ENCODE measurements around the gene BHMT.
A peak's percentile ranks its signal among the peaks of the same experiment; 100 is the strongest.

BHMT gene

DNA sequence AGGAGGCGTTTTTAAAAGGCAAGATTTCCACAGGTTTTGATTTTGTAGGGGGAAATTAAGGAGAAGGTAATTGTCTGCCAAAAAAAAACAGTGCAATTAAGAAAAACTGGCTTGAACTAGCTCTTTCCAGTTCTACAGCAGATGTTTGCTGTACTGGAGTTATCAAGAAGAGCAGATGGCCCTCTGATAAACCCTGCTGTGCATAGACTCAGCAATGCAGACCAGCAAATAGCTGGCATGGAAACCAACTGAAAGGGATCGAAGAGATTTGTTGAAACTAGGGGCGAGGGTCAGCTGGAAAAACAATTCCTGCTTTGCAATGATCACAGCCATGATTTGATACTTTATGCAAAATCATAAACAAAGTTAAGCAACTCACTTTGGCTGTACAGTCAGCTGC, 17.8 kb upstream of the BHMT start:
- in situ Hi-C loops (cut with MboI; ENCODE audit: low sequenced_read_pairs), result no loop called here
- no peak for DNase-seq (ENCODE audit: low spot score in 2 of 2)
- Histone ChIP-seq H3K36me3 (replicated peaks) (no peaks in the 10 kb centered on the region), H3K9me3 (no peaks in the 10 kb centered on the region), H3K27me3 (ENCODE audit: low read depth) (no peaks in the 10 kb centered on the region), H3K4me3 (no peak overlapping the region), H3K4me1 (no peaks in the 10 kb centered on the region)

DNA sequence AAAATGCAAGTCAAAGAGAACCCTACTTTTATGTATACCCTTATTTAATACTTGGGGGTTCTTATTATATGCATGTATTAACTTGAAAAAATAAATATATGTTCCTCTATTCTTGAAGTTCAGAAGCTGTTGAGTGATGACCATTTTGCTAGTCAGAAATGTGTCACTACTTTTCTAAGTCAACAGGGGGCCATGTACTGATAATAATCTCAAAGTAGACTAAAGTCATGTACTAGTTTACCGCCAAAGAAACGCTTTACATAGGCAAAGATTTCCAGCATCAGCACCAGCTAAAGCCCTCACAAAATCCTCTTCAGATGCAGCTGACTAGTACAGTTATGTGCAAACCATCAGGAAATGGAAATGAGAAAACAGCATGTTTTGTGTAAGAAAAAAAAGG, 5.7 kb upstream of the BHMT start:
- H3K36me3 ChIP-seq (replicated peaks), result no peaks in the 10 kb centered on the region
- DNase-seq (ENCODE audit: low spot score in 2 of 2), result no peak
- in situ Hi-C loops (cut with MboI; ENCODE audit: low sequenced_read_pairs), result no loop called here

DNA sequence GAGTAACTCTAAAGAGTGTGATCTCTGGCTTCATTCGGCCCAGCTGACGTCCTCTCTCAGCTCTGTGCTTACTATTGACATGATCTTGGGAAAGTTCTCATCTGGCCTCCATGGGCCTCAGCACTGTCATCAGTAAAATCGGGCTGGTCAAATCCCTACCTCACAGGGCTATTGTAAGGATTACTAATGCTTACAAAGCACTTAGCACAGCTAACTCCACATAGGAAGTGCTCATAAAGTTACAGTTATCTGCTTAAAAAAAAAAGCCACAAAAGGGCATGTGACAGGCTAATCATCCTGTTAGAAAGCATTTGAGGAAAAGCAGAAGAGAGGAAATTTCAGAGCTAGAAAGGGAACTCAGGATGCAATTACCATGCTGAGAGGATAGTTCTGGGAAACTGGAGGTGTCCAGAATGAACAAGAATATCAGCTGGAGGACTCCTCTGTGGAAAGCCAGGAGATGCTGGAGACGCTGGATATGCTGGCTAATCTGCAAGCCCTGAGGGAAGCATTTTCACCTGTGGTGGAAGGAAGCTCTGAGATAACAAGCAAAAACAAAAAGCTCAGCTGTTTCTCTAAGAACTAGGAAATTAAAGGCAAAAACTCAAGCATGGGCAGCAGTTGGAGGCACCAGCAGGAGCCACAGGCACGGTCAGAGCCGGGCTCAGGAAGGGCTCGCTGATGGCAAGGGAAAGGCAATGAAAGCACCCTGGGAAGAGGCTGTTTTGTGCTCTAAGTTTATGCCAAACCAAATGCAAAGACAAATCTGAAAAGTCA, 4.4 kb upstream of the BHMT start:
- no peaks in the 10 kb centered on the region for H3K4me1 ChIP-seq
- H3K27me3 ChIP-seq (ENCODE audit: low read depth), result no peaks in the 10 kb centered on the region; the same call in 1 of the 2 replicates
- no peak for DNase-seq (ENCODE audit: low spot score in 2 of 2)
- H3K9me3 ChIP-seq, result no peaks in the 10 kb centered on the region
- in situ Hi-C loops (cut with MboI; ENCODE audit: low sequenced_read_pairs), result no loop called here
- no peak overlapping the region for H3K4me3 ChIP-seq
- no peaks in the 10 kb centered on the region for H3K36me3 ChIP-seq (replicated peaks)

More for the DNA sequence above, 5.7 kb upstream of the BHMT start:
- Histone ChIP-seq H3K4me1 (no peaks in the 10 kb centered on the region), H3K4me3 (no peak overlapping the region), H3K27me3 (ENCODE audit: low read depth) (no peaks in the 10 kb centered on the region; the same call in 1 of the 2 replicates), H3K9me3 (no peaks in the 10 kb centered on the region)

DNA sequence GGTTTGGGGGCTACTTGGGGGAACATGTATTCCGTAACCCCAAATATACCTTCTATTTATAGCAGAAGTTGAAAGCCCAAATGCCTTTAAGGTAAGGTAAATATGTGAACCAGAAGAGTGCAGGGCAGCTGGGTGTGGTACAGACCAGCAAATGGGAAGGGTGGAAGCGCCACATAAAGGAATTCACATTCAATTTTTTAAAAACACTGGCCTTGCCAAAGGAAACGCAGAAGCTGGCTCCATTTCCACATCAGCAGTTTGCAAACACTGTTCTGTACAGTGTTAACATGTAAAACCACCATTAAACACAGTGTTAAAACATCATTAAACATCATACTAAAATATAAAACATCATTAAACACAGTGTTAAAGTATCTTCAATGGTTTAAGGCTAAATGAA, 3.5 kb upstream of the BHMT start:
- in situ Hi-C loops (cut with MboI; ENCODE audit: low sequenced_read_pairs), result no loop called here
- Histone ChIP-seq H3K36me3 (replicated peaks) (no peaks in the 10 kb centered on the region), H3K27me3 (ENCODE audit: low read depth) (no peaks in the 10 kb centered on the region; the same call in 1 of the 2 replicates), H3K9me3 (no peaks in the 10 kb centered on the region), H3K4me3 (no peak overlapping the region), H3K4me1 (no peaks in the 10 kb centered on the region)
- DNase-seq (ENCODE audit: low spot score in 2 of 2), result no peak

DNA sequence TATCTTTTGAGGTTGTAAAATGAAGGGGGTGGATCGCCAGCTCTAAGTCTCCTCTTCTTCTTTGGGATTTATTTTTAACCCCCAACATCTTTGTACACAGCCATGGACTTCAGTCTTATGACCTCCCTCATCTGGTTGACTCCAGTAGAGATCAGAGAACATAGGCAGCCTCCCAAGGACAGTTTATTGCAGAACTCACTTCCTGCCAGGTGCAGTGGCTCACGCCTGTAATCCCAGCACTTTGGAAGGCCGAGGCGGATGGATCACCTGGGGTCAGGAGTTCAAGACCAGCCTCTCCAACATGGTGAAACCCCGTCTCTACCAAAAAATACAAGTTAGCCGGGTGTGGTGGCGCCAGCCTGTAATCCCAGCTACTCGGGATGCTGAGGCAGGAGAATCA, 2.8 kb upstream of the BHMT start:
- Histone ChIP-seq H3K4me3 (no peak overlapping the region), H3K27me3 (ENCODE audit: low read depth) (no peaks in the 10 kb centered on the region; the same call in 1 of the 2 replicates), H3K36me3 (replicated peaks) (no peaks in the 10 kb centered on the region), H3K9me3 (no peaks in the 10 kb centered on the region), H3K4me1 (no peaks in the 10 kb centered on the region)
- no peak for DNase-seq (ENCODE audit: low spot score in 2 of 2)
- in situ Hi-C loops (cut with MboI; ENCODE audit: low sequenced_read_pairs), result no loop called here

DNA sequence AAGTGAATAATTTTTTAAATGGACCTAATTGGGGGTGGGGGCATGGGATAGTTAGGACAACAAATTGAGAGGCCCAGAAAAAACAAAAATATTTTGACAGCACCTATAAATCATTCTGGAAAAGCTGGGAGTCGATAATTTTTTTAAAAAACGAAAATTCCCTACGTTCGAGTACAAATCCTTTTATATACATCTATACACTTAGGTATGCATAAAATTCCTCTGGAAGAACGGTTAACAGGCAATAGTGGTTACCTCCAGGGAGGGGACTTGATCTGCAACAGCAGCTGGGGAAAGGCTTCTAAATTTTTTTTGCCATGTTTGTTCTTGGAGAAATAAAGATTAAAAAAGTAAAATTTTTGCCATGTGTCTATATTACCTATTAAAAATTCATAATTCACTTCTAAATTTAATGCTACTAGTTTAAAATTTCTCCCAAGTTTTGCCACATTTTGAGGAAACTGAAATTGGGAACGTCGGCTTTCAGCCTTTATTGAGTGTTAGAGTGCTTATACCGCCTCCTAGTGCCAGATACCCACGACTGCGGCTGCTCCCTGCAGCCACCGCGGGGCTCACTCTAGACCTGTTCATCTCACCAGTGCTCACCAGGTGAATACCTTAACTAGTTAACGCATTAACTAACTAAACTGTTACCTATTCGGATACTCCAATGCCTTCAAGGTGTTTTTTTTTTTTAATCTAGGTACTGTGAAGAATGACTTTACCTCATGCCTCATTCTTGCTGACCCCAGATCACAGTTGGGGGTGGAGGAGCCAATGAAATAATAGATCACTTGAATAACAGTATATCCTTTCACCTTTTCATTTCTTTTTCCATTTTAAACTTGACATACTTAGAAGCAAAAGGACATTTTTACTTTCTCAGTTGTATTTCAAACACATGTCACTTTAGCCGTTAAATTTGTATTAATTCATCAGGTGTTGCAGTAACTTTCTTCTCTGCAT, 1.8 kb upstream of the BHMT start:
- in situ Hi-C loops (cut with MboI; ENCODE audit: low sequenced_read_pairs), result no loop called here
- H3K27me3 ChIP-seq (ENCODE audit: low read depth), result no peaks in the 10 kb centered on the region; the same call in 1 of the 2 replicates
- DNase-seq (ENCODE audit: low spot score in 2 of 2), result peak in 1 of 2 experiments; percentile 20
- H3K9me3 ChIP-seq, result no peaks in the 10 kb centered on the region
- H3K36me3 ChIP-seq (replicated peaks), result no peaks in the 10 kb centered on the region
- no peak overlapping the region for H3K4me3 ChIP-seq
- no peaks in the 10 kb centered on the region for H3K4me1 ChIP-seq

DNA sequence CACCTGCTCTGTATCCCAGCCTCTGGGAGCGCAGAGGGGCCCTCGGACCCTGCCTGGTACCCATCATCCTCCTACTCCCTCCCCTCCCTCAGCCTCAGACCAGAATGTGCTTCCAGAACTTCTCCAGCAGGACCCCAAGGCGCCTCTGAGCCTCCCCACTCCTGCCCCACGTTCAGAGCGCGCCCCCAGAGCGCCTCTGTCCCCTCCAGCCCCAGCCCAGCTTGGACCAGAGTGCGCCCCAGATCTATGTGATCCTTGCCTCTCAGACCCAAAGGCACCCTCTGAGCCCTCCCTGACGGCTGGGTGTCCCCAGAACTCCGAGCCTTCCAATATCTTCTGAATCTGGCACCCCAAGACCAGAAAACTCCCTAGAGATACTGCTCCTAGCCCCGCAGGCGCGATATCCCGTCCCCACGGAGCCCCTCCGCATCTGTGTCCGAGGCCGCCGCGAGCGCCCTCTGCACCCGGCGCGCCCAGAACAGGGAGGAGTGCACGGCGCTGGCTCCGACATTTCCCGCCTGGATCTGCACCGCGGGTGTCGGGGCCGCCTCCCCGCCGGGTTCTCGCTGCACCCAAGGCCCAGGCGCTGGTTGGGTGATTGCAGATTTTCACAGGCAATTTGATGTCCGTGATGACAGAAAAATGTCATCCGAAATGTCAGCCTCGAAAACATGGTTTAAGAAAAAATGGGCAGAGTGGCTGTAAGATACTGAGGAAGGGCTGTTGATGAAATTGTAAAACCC, 522 bp downstream of the BHMT start:
- Histone ChIP-seq H3K4me3 (no peak overlapping the region), H3K36me3 (replicated peaks) (no peaks in the 10 kb centered on the region), H3K4me1 (no peaks in the 10 kb centered on the region; the same call in 1 of the 2 replicates), H3K27me3 (ENCODE audit: low read depth) (no peaks in the 10 kb centered on the region; the same call in 1 of the 2 replicates), H3K9me3 (no peaks in the 10 kb centered on the region)
- peak in 1 of 2 experiments; percentile 21 for DNase-seq (ENCODE audit: low spot score in 2 of 2)
- in situ Hi-C loops (cut with MboI; ENCODE audit: low sequenced_read_pairs), result no loop called here

DNA sequence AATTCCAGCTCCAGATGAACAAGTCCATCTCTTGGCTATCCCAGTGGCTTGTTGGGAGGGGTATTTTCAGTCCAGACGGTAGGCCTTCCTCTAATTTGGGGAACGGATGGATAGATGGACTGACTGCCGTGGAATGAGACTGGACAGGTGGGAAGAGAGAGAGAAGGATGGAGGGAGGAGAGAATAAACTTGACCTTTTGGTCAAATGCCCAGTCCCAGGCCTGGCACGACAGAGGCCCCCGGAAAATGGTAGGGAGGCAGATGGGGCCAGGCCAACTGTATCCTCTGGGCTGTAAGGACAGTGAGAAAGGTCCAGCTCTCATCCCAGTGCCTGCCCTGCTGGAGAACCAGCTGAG, 1.1 kb downstream of the BHMT start:
- in situ Hi-C loops (cut with MboI; ENCODE audit: low sequenced_read_pairs), result no loop called here
- no peak overlapping the region for H3K4me3 ChIP-seq
- H3K27me3 ChIP-seq (ENCODE audit: low read depth), result no peaks in the 10 kb centered on the region; the same call in 1 of the 2 replicates
- H3K9me3 ChIP-seq, result no peaks in the 10 kb centered on the region
- DNase-seq (ENCODE audit: low spot score in 2 of 2), result no peak
- H3K4me1 ChIP-seq, result no peaks in the 10 kb centered on the region; the same call in 1 of the 2 replicates
- H3K36me3 ChIP-seq (replicated peaks), result no peaks in the 10 kb centered on the region

DNA sequence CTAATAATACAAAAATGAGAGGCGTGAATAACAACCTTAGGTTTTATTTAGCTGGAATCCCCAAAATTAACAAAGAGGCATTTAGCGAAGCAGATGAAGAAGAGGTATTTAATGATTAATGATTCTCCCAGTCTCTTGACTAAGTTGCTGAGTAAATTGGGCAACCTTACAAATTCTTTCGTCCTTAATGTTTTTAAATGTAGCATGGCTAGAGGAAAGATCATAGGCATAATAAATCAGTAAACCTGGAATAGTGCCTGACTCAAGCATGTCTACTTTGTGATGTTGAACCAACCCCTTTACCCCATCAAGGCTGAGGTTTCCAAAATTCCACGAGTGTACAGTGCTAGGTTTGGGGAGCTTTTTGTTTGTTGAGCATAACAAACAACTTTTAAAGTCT, 7.9 kb downstream of the BHMT start:
- H3K9me3 ChIP-seq, result no peaks in the 10 kb centered on the region
- no peaks in the 10 kb centered on the region for H3K36me3 ChIP-seq (replicated peaks)
- peaks cover under 1% of the 10 kb centered on the region for H3K4me1 ChIP-seq
- no peak for DNase-seq (ENCODE audit: low spot score in 2 of 2)
- no peak overlapping the region for H3K4me3 ChIP-seq
- in situ Hi-C loops (cut with MboI; ENCODE audit: low sequenced_read_pairs), result no loop called here
- H3K27me3 ChIP-seq (ENCODE audit: low read depth), result no peaks in the 10 kb centered on the region

DNA sequence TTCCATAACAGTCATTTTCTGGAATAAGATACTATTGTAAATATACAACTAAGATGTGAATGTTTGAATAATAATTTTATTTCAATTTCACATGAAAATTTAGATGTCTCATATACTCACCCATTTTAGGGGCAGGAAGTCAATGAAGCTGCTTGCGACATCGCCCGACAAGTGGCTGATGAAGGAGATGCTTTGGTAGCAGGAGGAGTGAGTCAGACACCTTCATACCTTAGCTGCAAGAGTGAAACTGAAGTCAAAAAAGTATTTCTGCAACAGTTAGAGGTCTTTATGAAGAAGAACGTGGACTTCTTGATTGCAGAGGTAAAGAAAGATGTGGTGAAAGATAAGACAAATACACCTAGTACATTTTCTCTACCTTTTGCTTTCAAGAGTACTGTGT, 8.6 kb downstream of the BHMT start:
- H3K36me3 ChIP-seq (replicated peaks), result no peaks in the 10 kb centered on the region
- no peak overlapping the region for H3K4me3 ChIP-seq
- peaks cover 6% of the 10 kb centered on the region for H3K4me1 ChIP-seq
- no peaks in the 10 kb centered on the region for H3K9me3 ChIP-seq
- in situ Hi-C loops (cut with MboI; ENCODE audit: low sequenced_read_pairs), result no loop called here
- no peaks in the 10 kb centered on the region for H3K27me3 ChIP-seq (ENCODE audit: low read depth)
- no peak for DNase-seq (ENCODE audit: low spot score in 2 of 2)

DNA sequence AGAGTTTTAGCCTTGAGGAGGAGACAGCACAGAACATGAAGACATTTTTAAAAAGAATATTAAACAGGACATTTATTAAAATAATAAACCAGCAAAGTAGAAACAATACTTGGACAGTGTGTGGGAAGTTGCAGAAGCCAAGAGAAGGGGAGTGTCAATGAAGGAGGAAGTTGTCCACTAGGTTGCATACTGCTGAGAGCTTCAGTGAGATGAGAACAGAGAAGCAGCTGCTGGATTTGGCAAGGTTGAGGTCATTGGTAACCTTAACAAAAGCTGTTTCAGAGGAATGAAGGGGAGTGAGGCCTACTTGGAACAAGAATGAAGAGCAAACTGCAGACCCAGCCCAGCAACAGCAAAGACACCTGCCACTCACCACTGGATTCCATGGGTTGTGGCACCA, 11.4 kb downstream of the BHMT start:
- no peak for DNase-seq (ENCODE audit: low spot score in 2 of 2)
- no peaks in the 10 kb centered on the region for H3K27me3 ChIP-seq (ENCODE audit: low read depth)
- no peak overlapping the region for H3K4me3 ChIP-seq
- peaks cover 6% of the 10 kb centered on the region; the same call in 1 of the 2 replicates for H3K4me1 ChIP-seq
- no peaks in the 10 kb centered on the region for H3K9me3 ChIP-seq
- in situ Hi-C loops (cut with MboI; ENCODE audit: low sequenced_read_pairs), result no loop called here
- no peaks in the 10 kb centered on the region for H3K36me3 ChIP-seq (replicated peaks)

DNA sequence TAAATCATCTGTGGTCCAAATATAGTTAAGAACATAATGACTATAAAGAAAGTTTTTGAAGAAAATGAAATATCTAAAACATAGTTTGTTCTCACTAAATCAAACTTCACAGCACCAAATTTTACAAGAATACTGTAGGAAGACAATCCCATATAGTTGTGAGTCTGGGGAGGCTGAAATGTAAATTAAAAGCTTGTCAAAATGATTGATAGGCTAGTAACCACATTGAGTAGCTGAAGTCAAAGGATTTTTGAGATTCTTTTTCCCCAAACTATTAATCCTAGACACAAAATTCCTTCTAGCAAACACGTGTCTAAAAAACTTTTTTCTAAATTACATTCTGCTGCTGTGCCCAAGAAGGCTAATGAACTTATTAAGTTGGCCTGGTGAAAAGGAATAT, 13.0 kb downstream of the BHMT start:
- Histone ChIP-seq H3K9me3 (no peaks in the 10 kb centered on the region), H3K4me1 (peaks cover 6% of the 10 kb centered on the region; the same call in 1 of the 2 replicates), H3K4me3 (no peak overlapping the region), H3K36me3 (replicated peaks) (no peaks in the 10 kb centered on the region), H3K27me3 (ENCODE audit: low read depth) (no peaks in the 10 kb centered on the region)
- no peak for DNase-seq (ENCODE audit: low spot score in 2 of 2)
- in situ Hi-C loops (cut with MboI; ENCODE audit: low sequenced_read_pairs), result loop anchor here (25.0 kb wide), 1 partner anchor 338 kb away; no protein-coding TSS in a partner anchor

DNA sequence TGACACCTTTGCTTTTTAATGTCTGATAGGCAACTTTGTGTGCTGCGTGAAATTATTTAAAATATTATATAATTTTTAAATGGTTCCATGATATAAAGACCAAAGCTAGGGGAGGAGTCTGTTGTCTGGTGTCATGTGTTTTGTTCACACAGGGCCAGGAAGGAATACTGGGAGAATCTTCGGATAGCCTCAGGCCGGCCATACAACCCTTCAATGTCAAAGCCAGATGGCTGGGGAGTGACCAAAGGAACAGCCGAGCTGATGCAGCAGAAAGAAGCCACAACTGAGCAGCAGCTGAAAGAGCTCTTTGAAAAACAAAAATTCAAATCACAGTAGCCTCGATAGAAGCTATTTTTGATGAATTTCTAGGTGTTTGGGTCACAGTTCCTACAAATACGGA, 19.2 kb downstream of the BHMT start:
- Histone ChIP-seq H3K4me3 (no peak overlapping the region), H3K9me3 (no peaks in the 10 kb centered on the region), H3K4me1 (peaks cover 16% of the 10 kb centered on the region), H3K36me3 (replicated peaks) (no peaks in the 10 kb centered on the region), H3K27me3 (ENCODE audit: low read depth) (no peaks in the 10 kb centered on the region)
- in situ Hi-C loops (cut with MboI; ENCODE audit: low sequenced_read_pairs), result loop anchor here (5.0 to 25.0 kb wide), 3 partner anchors 104 to 332 kb away; partner anchors contain the start of gene JMY
- DNase-seq (ENCODE audit: low spot score in 2 of 2), result peak in 1 of 2 experiments; percentile 49

Measured in HAP-1 (cell line).